ENCODE data around the gene PRR12.

- TF ChIP-seq CTCF (IDR thresholded peaks at IDR 0.05; ENCODE audit: low read depth, low read length, poor library complexity, severe bottlenecking) (no peak), EZH2phosphoT487 (IDR thresholded peaks at IDR 0.05; ENCODE audit: borderline replicate concordance, low read length) (no peak)
Observed at GRCh38 chr19:49665036-49665350, 74.0 kb downstream of the PRR12 start.
